OCI-LY1 (cell line): ENCODE measurements around the gene ROBO4.

Source experiments
- H2AFZ ChIP-seq: fragments of 200-600 bp; sonication (generic), shearing (Covaris generic); 2 replicates; pipeline ENCODE4 v1.6.0; 2014; ENCODE audit warnings: antibody characterized with exemption, mild to moderate bottlenecking, low read length
- H3F3A ChIP-seq: fragments of 200-600 bp; sonication (generic), shearing (Covaris generic); 2 replicates; pipeline ENCODE4 v1.6.0; 2014; ENCODE audit warnings: mild to moderate bottlenecking, antibody characterized with exemption, low read length, moderate library complexity; ENCODE audit not compliant: insufficient read depth
- H3K27ac ChIP-seq: fragments of 200-600 bp; sonication (generic); 2 replicates; pipeline ENCODE4 v1.5.1; 2014; ENCODE audit warnings: low read length, mixed run types, mild to moderate bottlenecking, low read depth; ENCODE audit not compliant: poor library complexity, severe bottlenecking
- H3K27me3 ChIP-seq: fragments of 200-600 bp; sonication (generic); 2 replicates; pipeline ENCODE4 v1.6.0; 2014; ENCODE audit warnings: antibody characterized with exemption, mild to moderate bottlenecking, low read length, moderate library complexity; ENCODE audit not compliant: insufficient read depth
- H3K36me3 ChIP-seq: fragments of 200-600 bp; sonication (generic); 2 replicates; pipeline ENCODE4 v1.6.1; 2014; ENCODE audit warnings: mild to moderate bottlenecking, antibody characterized with exemption, low read length, moderate library complexity, mixed read lengths; ENCODE audit not compliant: insufficient read depth
- H3K4me1 ChIP-seq: fragments of 200-600 bp; sonication (generic); 2 replicates; pipeline ENCODE4 v1.5.1; 2014; ENCODE audit warnings: mild to moderate bottlenecking, low read length, moderate library complexity; ENCODE audit not compliant: insufficient read depth, severe bottlenecking
- H3K4me2 ChIP-seq: fragments of 200-600 bp; sonication (generic), shearing (Covaris generic); 2 replicates; pipeline ENCODE4 v1.6.1; 2014; ENCODE audit warnings: low read length
- H3K4me3 ChIP-seq: fragments of 200-600 bp; sonication (generic); 2 replicates; pipeline ENCODE4 v1.5.1; 2014; ENCODE audit warnings: low read length, low read depth, mild to moderate bottlenecking, mixed read lengths; ENCODE audit not compliant: poor library complexity, severe bottlenecking
- H3K79me2 ChIP-seq: fragments of 200-600 bp; shearing (Covaris generic); 2 replicates; pipeline ENCODE4 v1.6.1; 2016; ENCODE audit warnings: mixed run types, low read length, mixed read lengths; ENCODE audit not compliant: insufficient read depth
- H3K9ac ChIP-seq: fragments of 200-600 bp; sonication (generic), shearing (Covaris generic); 2 replicates; pipeline ENCODE4 v1.6.1; 2014; ENCODE audit warnings: mild to moderate bottlenecking, low read length, mixed read lengths
- H3K9me2 ChIP-seq: fragments of 200-600 bp; sonication (generic), shearing (Covaris generic); 2 replicates; pipeline ENCODE4 v1.6.1; 2014; ENCODE audit warnings: low read depth, mild to moderate bottlenecking, low read length, mixed read lengths
- H3K9me3 ChIP-seq: fragments of 200-600 bp; shearing (Covaris generic); 2 replicates; pipeline ENCODE4 v1.6.1; 2014; ENCODE audit warnings: low read length, mixed read lengths
- H4K20me1 ChIP-seq: fragments of 200-600 bp; sonication (generic), shearing (Covaris generic); 2 replicates; pipeline ENCODE4 v1.6.0; 2016; ENCODE audit warnings: mild to moderate bottlenecking, low read length; ENCODE audit not compliant: insufficient read depth
- CTCF ChIP-seq: fragments of 200-600 bp; sonication (generic), shearing (Covaris generic); IDR thresholded peaks from 2 replicates; pipeline ENCODE4 v1.5.1; 2017; ENCODE audit warnings: mild to moderate bottlenecking, antibody characterized with exemption, low read length, moderate library complexity, mixed read lengths
- EZH2 ChIP-seq: fragments of 200-600 bp; sonication (generic), shearing (Covaris generic); IDR thresholded peaks from 2 replicates; pipeline ENCODE4 v1.8.0; 2017; ENCODE audit warnings: borderline replicate concordance, mixed run types, mild to moderate bottlenecking, antibody characterized with exemption, low read length, moderate library complexity, mixed read lengths

Gene ROBO4

DNA sequence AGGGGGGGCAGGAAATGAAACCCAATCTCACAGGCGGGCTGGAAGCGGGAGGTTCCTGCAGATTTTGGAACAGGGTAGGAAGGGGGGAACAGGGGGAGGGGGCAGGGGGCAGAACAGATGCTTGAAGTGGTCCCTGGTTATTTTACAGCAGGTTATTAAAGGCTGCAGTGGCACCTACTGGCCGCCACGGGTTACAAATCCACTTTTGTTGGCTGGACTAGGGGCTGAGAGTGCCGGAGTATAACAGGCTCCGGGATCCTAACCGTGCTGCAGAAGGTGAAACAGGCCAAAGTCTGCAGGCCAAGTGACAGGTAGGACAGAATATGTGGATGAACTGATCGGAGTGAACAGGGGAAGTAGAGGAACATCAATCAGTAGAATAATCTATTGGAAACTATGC, 30.0 kb downstream of the ROBO4 start:
- no peak overlapping the region for H3K27ac ChIP-seq
- no peaks in the 10 kb centered on the region for H3K27me3 ChIP-seq
- no peaks in the 10 kb centered on the region for H3K9me3 ChIP-seq
- no peak overlapping the region for H2AFZ ChIP-seq
- no peaks in the 10 kb centered on the region for H3K79me2 ChIP-seq
- no peak overlapping the region for H3K4me2 ChIP-seq
- peak; percentile 28; the same call in 1 of the 2 replicates for TF ChIP-seq CTCF
- TF ChIP-seq EZH2 = no peak
- H4K20me1 ChIP-seq = no peaks in the 10 kb centered on the region
- no peaks in the 10 kb centered on the region for H3K9me2 ChIP-seq
- H3K4me1 ChIP-seq = no peaks in the 10 kb centered on the region
- H3K36me3 ChIP-seq = no peaks in the 10 kb centered on the region
- H3K9ac ChIP-seq = no peak overlapping the region
- H3K4me3 ChIP-seq = no peak overlapping the region
- no peaks in the 10 kb centered on the region for H3F3A ChIP-seq

GRCh38 chr11:124865902-124866851, 31.5 kb downstream of the ROBO4 start:
- Histone ChIP-seq H3K9me2 (no peaks in the 10 kb centered on the region), H3K9ac (no peak overlapping the region), H3K4me1 (no peaks in the 10 kb centered on the region), H3K4me2 (no peak overlapping the region), H3K9me3 (no peaks in the 10 kb centered on the region), H3K27ac (no peak overlapping the region), H3K36me3 (no peaks in the 10 kb centered on the region), H4K20me1 (no peaks in the 10 kb centered on the region), H2AFZ (no peak overlapping the region), H3F3A (no peaks in the 10 kb centered on the region), H3K4me3 (no peak overlapping the region), H3K79me2 (no peaks in the 10 kb centered on the region), H3K27me3 (no peaks in the 10 kb centered on the region)
- TF ChIP-seq CTCF (no peak), EZH2 (no peak)

DNA sequence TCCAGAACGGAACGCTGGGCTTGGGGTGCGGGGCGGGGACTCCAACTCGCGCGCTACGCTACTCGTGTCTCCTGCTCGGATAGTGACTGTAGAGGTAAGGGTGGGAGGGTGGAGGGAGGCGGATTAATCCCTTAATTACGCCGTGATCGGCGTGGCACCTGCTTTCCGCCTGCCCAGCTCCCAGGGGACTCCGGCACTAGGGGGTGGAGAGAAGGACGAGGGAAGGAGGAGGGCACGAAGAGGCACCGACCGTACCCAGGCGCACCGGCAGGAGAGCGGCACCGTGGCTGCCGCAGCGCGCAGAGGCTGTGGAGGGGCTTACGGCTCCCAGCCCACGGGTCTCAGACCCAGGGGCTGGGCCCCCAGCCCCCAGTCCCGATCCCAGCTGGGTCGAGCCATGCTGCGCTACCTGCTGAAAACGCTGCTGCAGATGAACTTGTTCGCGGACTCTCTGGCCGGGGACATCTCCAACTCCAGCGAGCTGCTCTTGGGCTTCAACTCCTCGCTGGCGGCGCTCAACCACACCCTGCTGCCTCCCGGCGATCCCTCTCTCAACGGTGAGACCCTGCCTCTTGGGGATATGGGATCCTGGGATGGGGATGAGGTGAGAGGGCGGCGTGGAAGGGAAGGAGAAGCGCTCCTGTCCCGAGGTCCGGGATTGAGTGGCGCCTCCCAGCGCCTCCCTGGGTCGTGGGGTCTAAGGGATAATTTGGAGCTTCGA, 32.3 kb downstream of the ROBO4 start, which contains the start of gene ROBO3:
TSS of gene ROBO3 (plus strand) at position 252 of the 721 bp plus-strand sequence. CDS start at position 398, 146 bp downstream.
- Histone ChIP-seq H3K36me3 (no peaks in the 10 kb centered on the region), H3K79me2 (no peaks in the 10 kb centered on the region), H3K27me3 (no peaks in the 10 kb centered on the region), H4K20me1 (no peaks in the 10 kb centered on the region), H3K27ac (no peak within 1 kb of the TSS), H3F3A (no peaks in the 10 kb centered on the region), H2AFZ (no peak within 1 kb of the TSS), H3K4me1 (no peaks in the 10 kb centered on the region), H3K9me3 (no peaks in the 10 kb centered on the region), H3K9me2 (no peaks in the 10 kb centered on the region), H3K4me2 (no peak within 1 kb of the TSS), H3K9ac (no peak within 1 kb of the TSS), H3K4me3 (no peak within 1 kb of the TSS)
- no peak for TF ChIP-seq CTCF
- no peak for TF ChIP-seq EZH2
